SHP77 treated with DMSO at 0.1 percent for 48 hours (cell line): ENCODE measurements around the gene HSBP1.

Experiments used
- DNase-seq: peaks from one replicate; lab custom pipeline; 2025; lab: John Stamatoyannopoulos, UW

The HSBP1 gene

GRCh38 chr16:83840060-83840617 is 32.4 kb downstream of the HSBP1 start:
- DNase-seq = no peak

GRCh38 chr16:83842291-83842690 is 34.5 kb downstream of the HSBP1 start:
- no peak for DNase-seq

GRCh38 chr16:83842756-83843507 is 35.2 kb downstream of the HSBP1 start:
- no peak for DNase-seq

GRCh38 chr16:83843657-83844056 is 35.9 kb downstream of the HSBP1 start:
- no peak for DNase-seq

GRCh38 chr16:83845263-83845662 is 37.5 kb downstream of the HSBP1 start:
- DNase-seq = no peak

GRCh38 chr16:83847371-83848225 is 39.8 kb downstream of the HSBP1 start:
- no peak for DNase-seq

- DNase-seq = no peak
Observed at GRCh38 chr16:83849421-83849820, 41.6 kb downstream of the HSBP1 start.

- no peak for DNase-seq
Observed at GRCh38 chr16:83850947-83851346, 43.2 kb downstream of the HSBP1 start.

- DNase-seq = no peak
Observed at GRCh38 chr16:83851473-83851872, 43.7 kb downstream of the HSBP1 start.

GRCh38 chr16:83852774-83853173 is 45.0 kb downstream of the HSBP1 start:
- no peak for DNase-seq

GRCh38 chr16:83853834-83854233 is 46.1 kb downstream of the HSBP1 start:
- DNase-seq = no peak

GRCh38 chr16:83854420-83854819 is 46.6 kb downstream of the HSBP1 start:
- no peak for DNase-seq

- no peak for DNase-seq
Observed at GRCh38 chr16:83856792-83857191, 49.0 kb downstream of the HSBP1 start.

- no peak for DNase-seq
Observed at GRCh38 chr16:83859265-83859664, 51.5 kb downstream of the HSBP1 start.

- DNase-seq = no peak
Observed at GRCh38 chr16:83862661-83863060, 54.9 kb downstream of the HSBP1 start.

- no peak for DNase-seq
Observed at GRCh38 chr16:83863682-83864081, 55.9 kb downstream of the HSBP1 start.
